CD4-positive, alpha-beta T cell (primary cell): ENCODE measurements around the gene MICALL1. TPM values are rescaled to one million over a fixed set of nuclear protein-coding genes. Genes with fewer than 3 reads are reported as not detected.
A peak's percentile ranks its signal among the peaks of the same experiment; 100 is the strongest.

Experiments
- ATAC-seq: fragments of 200-7000 bp; cut with Tn5 transposase; one replicate; pipeline ENCODE4 v1.10.0; 2022; ENCODE audit warnings: mild to moderate bottlenecking; ENCODE audit not compliant: poor library complexity
- CTCF ChIA-PET: fragments of 350-600 bp; sonication (Branson Sonifier 250); formaldehyde crosslinking; loops from one replicate; lab custom pipeline; 2021; ENCODE audit warnings: antibody characterized with exemption, inconsistent platforms; lab: Charles Lee
- POLR2A ChIA-PET: fragments of 350-600 bp; sonication (Branson Sonifier 250); formaldehyde crosslinking; loops from one replicate; lab custom pipeline; 2021; ENCODE audit warnings: antibody characterized with exemption, inconsistent platforms; lab: Charles Lee
- DNase-seq, 14 experiments: peaks; one replicate each; pipeline ENCODE4 v3.0.0-alpha.2; 2013 to 2020; ENCODE audit warnings: mixed read lengths in 2 of 14
- H3K27ac ChIP-seq, 2 donors: one replicate each; pipeline versions ENCODE4 v1.5.1 to v1.7.0; 2013; ENCODE audit warnings: low read length in 2 of 2, low read depth in 1 of 2, mild to moderate bottlenecking in 1 of 2
- H3K27me3 ChIP-seq, 2 experiments: 1 replicate in 1 of 2; 2 replicates in 1 of 2; pipeline versions ENCODE4 v1.6.1 to v1.7.0; 2013; ENCODE audit warnings: low read length in 2 of 2, control low read depth in 1 of 2, mild to moderate bottlenecking in 1 of 2, moderate library complexity in 1 of 2; ENCODE audit not compliant: insufficient read depth in 2 of 2, control insufficient read depth in 1 of 2
- H3K36me3 ChIP-seq: one replicate; pipeline ENCODE4 v1.6.1; 2013; ENCODE audit warnings: low read length, control low read depth; ENCODE audit not compliant: insufficient read depth
- H3K4me1 ChIP-seq: one replicate; pipeline ENCODE4 v1.6.1; 2013; ENCODE audit warnings: low read length, control low read depth; ENCODE audit not compliant: insufficient read depth
- H3K4me3 ChIP-seq: one replicate; pipeline ENCODE4 v1.5.1; 2013; ENCODE audit warnings: mild to moderate bottlenecking, low read length, moderate library complexity
- H3K9me3 ChIP-seq, 2 experiments: 1 replicate in 1 of 2; 2 replicates in 1 of 2; pipeline versions ENCODE4 v1.6.1 to v1.7.0; 2013; ENCODE audit warnings: low read length in 2 of 2, mild to moderate bottlenecking in 2 of 2, control low read depth in 1 of 2, moderate library complexity in 1 of 2; ENCODE audit not compliant: control insufficient read depth in 1 of 2, insufficient read depth in 1 of 2
- H3K27ac Mint-ChIP-seq: one replicate; pipeline ENCODE4 v1.8.0; 2020; ENCODE audit warnings: mixed read lengths
- H3K27me3 Mint-ChIP-seq: one replicate; pipeline ENCODE4 v1.8.0; 2021; ENCODE audit warnings: mixed read lengths
- H3K36me3 Mint-ChIP-seq: one replicate; pipeline ENCODE4 v1.8.0; 2021; ENCODE audit warnings: low read depth, mixed read lengths
- H3K4me1 Mint-ChIP-seq: one replicate; pipeline ENCODE4 v1.8.0; 2021; ENCODE audit warnings: low read depth, mixed read lengths
- H3K4me3 Mint-ChIP-seq: one replicate; pipeline ENCODE4 v1.8.0; 2020; ENCODE audit warnings: mild to moderate bottlenecking, mixed read lengths
- H3K9me3 Mint-ChIP-seq: one replicate; pipeline ENCODE4 v1.8.0; 2020; ENCODE audit warnings: mixed read lengths
- intact Hi-C, 2 experiments: fragments of 100-400 bp; cut with DNase I in 1 of 2; cut with micrococcal nuclease in 1 of 2; formaldehyde crosslinking; loops; one replicate each; pipeline versions ENCODE4 v1.15.1 to v1.9.0; 2023 to 2025; cut with DNase I, micrococcal nuclease
- total RNA-seq, 174 experiments: library from RNA in 2 of 174; stranded (reverse) in 2 of 174; gene quantifications; one replicate each; pipeline ENCODE4 v1.2.3 and lab custom pipeline; 2021 to 2026
- TF ChIP-seq, protein P1 (sequence below): fragments of 200-600 bp; IDR thresholded peaks from one replicate; pipeline ENCODE4 v1.8.0; 2022; ENCODE audit warnings: antibody characterized with exemption, mild to moderate bottlenecking

MICALL1 gene
- total RNA-seq, 2 experiments from 2014 or later: 16.9 to 20.7 TPM

DNA sequence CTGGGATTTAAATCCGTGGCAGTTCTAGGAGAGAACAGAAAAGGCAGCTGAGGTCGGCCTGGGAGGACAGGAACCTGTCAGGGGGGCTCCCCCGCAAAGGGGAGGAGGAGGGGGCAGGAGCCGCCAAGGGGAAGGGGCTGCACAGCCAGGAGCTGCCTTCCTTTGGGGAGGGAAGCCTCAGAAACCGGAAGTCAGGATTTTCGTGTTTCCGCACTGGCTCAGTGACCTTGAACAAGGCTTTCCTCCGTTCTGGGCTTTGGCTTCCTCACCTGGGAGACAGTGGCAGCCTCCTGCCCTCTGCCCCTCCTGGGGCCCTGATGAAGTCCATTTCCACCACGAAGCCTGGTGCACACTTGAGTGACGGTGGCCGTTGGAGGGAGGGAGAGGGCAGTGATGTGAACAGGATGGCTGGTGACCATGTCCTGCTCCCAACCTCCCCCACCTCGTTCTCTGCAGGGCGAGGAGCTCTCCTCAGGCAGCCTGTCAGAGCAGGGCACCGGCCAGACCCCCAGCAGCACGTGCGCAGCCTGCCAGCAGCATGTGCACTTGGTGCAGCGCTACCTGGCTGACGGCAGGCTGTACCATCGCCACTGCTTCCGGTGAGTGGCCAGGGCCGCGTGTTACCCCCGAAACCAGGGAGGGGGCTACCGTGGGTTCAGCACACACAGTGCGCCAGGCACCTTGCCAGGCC lies 12.6 kb downstream of the MICALL1 start:
- CTCF ChIA-PET: no interaction called here
- Histone ChIP-seq H3K4me3 (no peak overlapping the region), H3K36me3 (peaks cover 36% of the 10 kb centered on the region), H3K27me3 (no peaks in the 10 kb centered on the region), H3K27ac (no peak overlapping the region), H3K9me3 (no peaks in the 10 kb centered on the region), H3K4me1 (peaks cover 4% of the 10 kb centered on the region)
- intact Hi-C loops: no loop called here
- DNase-seq: peak in 1 of 14 experiments; percentile 8
- Mint-ChIP-seq H3K27ac (no peak overlapping the region), H3K36me3 (peaks cover 29% of the 10 kb centered on the region), H3K9me3 (no peaks in the 10 kb centered on the region), H3K4me3 (no peak overlapping the region), H3K4me1 (peaks cover 4% of the 10 kb centered on the region), H3K27me3 (no peaks in the 10 kb centered on the region)
- no peak for ATAC-seq
- TF ChIP-seq, protein P1, sequence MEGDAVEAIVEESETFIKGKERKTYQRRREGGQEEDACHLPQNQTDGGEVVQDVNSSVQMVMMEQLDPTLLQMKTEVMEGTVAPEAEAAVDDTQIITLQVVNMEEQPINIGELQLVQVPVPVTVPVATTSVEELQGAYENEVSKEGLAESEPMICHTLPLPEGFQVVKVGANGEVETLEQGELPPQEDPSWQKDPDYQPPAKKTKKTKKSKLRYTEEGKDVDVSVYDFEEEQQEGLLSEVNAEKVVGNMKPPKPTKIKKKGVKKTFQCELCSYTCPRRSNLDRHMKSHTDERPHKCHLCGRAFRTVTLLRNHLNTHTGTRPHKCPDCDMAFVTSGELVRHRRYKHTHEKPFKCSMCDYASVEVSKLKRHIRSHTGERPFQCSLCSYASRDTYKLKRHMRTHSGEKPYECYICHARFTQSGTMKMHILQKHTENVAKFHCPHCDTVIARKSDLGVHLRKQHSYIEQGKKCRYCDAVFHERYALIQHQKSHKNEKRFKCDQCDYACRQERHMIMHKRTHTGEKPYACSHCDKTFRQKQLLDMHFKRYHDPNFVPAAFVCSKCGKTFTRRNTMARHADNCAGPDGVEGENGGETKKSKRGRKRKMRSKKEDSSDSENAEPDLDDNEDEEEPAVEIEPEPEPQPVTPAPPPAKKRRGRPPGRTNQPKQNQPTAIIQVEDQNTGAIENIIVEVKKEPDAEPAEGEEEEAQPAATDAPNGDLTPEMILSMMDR: no peak
- POLR2A ChIA-PET: interaction anchor here (2.0 kb wide), 1 partner anchor 13 kb away, joined by 7 read pairs; the partner anchor contains the start of gene MICALL1

DNA sequence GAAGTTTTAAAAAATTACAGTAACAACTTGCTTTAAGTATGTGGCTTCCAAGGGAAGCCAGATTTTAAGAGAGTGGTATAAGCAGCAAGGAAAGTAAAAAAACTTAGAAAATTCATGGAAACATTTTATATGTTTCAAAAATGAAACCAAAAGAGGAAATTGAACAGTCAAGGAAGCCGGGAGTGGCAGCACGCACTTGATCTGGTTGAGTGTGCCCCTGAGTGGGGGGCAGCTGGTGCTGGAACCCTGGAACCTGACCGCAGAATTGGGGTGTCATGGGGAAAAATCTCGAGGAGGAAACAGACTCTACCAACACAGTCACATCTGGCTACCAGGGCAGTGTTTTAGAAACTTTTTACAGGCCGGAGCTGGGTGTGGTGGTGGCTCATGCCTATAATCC lies 14.0 kb downstream of the MICALL1 start:
- H3K36me3 Mint-ChIP-seq: peaks cover 30% of the 10 kb centered on the region
- DNase-seq: peak in 1 of 14 experiments; percentile 8
- no peak overlapping the region for H3K4me3 Mint-ChIP-seq
- Histone ChIP-seq H3K36me3 (peaks cover 44% of the 10 kb centered on the region), H3K4me3 (peak overlapping the region; percentile 2), H3K4me1 (peaks cover 4% of the 10 kb centered on the region), H3K9me3 (no peaks in the 10 kb centered on the region), H3K27me3 (no peaks in the 10 kb centered on the region), H3K27ac (no peak overlapping the region)
- H3K27me3 Mint-ChIP-seq: no peaks in the 10 kb centered on the region
- peaks cover 4% of the 10 kb centered on the region for H3K4me1 Mint-ChIP-seq
- ChIA-PET POLR2A (interaction anchor here (2.0 kb wide), 1 partner anchor 14 kb away, joined by 7 read pairs; the partner anchor contains the start of gene MICALL1), CTCF (no interaction called here)
- TF ChIP-seq, protein P1: no peak
- ATAC-seq: no peak
- no peaks in the 10 kb centered on the region for H3K9me3 Mint-ChIP-seq
- intact Hi-C loops: no loop called here
- H3K27ac Mint-ChIP-seq: peak overlapping the region; percentile 13

DNA sequence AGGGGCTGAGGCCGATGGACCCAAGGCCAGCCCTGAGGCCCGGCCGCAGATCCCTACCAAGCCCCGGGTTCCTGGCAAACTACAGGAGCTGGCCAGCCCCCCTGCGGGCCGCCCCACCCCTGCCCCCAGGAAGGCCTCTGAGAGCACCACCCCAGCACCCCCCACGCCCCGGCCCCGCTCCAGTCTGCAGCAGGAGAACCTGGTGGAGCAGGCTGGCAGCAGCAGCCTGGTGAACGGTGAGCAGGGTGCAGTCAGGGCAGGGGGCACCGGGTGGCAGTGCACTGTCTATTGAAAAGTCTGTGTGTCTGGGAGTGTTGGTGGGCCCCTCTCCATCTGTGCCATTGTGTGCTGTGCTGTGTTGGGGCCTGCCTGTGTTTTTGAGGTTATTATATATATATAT lies 16.1 kb downstream of the MICALL1 start:
- ChIA-PET CTCF (interaction anchor here (0.7 kb wide), 1 partner anchor 1322 kb away, joined by 4 read pairs; no protein-coding TSS in a partner anchor), POLR2A (no interaction called here)
- H3K4me1 ChIP-seq: peaks cover 4% of the 10 kb centered on the region
- no peak overlapping the region for H3K4me3 ChIP-seq
- peaks cover 4% of the 10 kb centered on the region for H3K4me1 Mint-ChIP-seq
- no peak overlapping the region for H3K27ac ChIP-seq
- H3K36me3 ChIP-seq: peaks cover 52% of the 10 kb centered on the region
- ATAC-seq (peak; percentile 32), DNase-seq (no peak)
- no peaks in the 10 kb centered on the region for H3K27me3 Mint-ChIP-seq
- intact Hi-C loops: no loop called here
- no peak overlapping the region for H3K27ac Mint-ChIP-seq
- no peaks in the 10 kb centered on the region for H3K9me3 ChIP-seq
- no peaks in the 10 kb centered on the region for H3K27me3 ChIP-seq
- H3K4me3 Mint-ChIP-seq: no peak overlapping the region
- peaks cover 28% of the 10 kb centered on the region for H3K36me3 Mint-ChIP-seq
- TF ChIP-seq, protein P1: no peak
- no peaks in the 10 kb centered on the region for H3K9me3 Mint-ChIP-seq
